HEK293 (cell line): ENCODE measurements around the gene B4GALT5.

Source experiments
- ZBTB1 ChIP-seq: fragments of 450-650 bp; formaldehyde crosslinking; IDR thresholded peaks from 2 replicates; pipeline ENCODE4 v1.5.1; 2016; ENCODE audit warnings: missing biosample characterization, missing genetic modification characterization
- ZBTB8A ChIP-seq: fragments of 450-650 bp; formaldehyde crosslinking; IDR thresholded peaks from 2 replicates; pipeline ENCODE4 v1.5.1; 2016; ENCODE audit warnings: missing biosample characterization, missing genetic modification characterization
- ZFP69B ChIP-seq: fragments of 450-650 bp; formaldehyde crosslinking; IDR thresholded peaks from 2 replicates; pipeline ENCODE4 v1.5.1; 2016; ENCODE audit warnings: missing biosample characterization, missing genetic modification characterization
- ZNF112 ChIP-seq: fragments of 450-650 bp; formaldehyde crosslinking; IDR thresholded peaks from 2 replicates; pipeline ENCODE4 v1.5.0; 2017; ENCODE audit warnings: missing biosample characterization, missing genetic modification characterization
- ZNF394 ChIP-seq: fragments of 450-650 bp; formaldehyde crosslinking; IDR thresholded peaks from 2 replicates; pipeline ENCODE4 v1.5.1; 2016; ENCODE audit warnings: missing biosample characterization, missing genetic modification characterization, mild to moderate bottlenecking, moderate library complexity, borderline replicate concordance
- ZNF530 ChIP-seq: fragments of 450-650 bp; formaldehyde crosslinking; IDR thresholded peaks from 2 replicates; pipeline ENCODE4 v1.5.1; 2016; ENCODE audit warnings: low read depth, missing biosample characterization, missing genetic modification characterization
- ZNF654 ChIP-seq: fragments of 450-650 bp; formaldehyde crosslinking; IDR thresholded peaks from 2 replicates; pipeline ENCODE4 v1.5.1; 2016; ENCODE audit warnings: low read depth, missing biosample characterization, missing genetic modification characterization
- ZSCAN16 ChIP-seq: fragments of 450-650 bp; formaldehyde crosslinking; IDR thresholded peaks from 2 replicates; pipeline ENCODE4 v1.5.1; 2016; ENCODE audit warnings: missing biosample characterization, missing genetic modification characterization
- TF ChIP-seq, protein P1 (sequence below): fragments of 450-650 bp; formaldehyde crosslinking; IDR thresholded peaks from 2 replicates; pipeline ENCODE4 v1.5.1; 2016; ENCODE audit warnings: missing biosample characterization, missing genetic modification characterization
- TF ChIP-seq, protein P2 (sequence below): fragments of 450-650 bp; formaldehyde crosslinking; IDR thresholded peaks from 2 replicates; pipeline ENCODE4 v1.5.1; 2016; ENCODE audit warnings: missing biosample characterization, missing genetic modification characterization
- TF ChIP-seq, protein P3 (sequence below): fragments of 450-650 bp; formaldehyde crosslinking; IDR thresholded peaks from 2 replicates; pipeline ENCODE4 v1.5.1; 2017; ENCODE audit warnings: missing biosample characterization, missing genetic modification characterization
- TF ChIP-seq, protein P4 (sequence below): fragments of 450-650 bp; formaldehyde crosslinking; IDR thresholded peaks from 2 replicates; pipeline ENCODE4 v1.5.1; 2016; ENCODE audit warnings: missing biosample characterization, missing genetic modification characterization

DNA sequence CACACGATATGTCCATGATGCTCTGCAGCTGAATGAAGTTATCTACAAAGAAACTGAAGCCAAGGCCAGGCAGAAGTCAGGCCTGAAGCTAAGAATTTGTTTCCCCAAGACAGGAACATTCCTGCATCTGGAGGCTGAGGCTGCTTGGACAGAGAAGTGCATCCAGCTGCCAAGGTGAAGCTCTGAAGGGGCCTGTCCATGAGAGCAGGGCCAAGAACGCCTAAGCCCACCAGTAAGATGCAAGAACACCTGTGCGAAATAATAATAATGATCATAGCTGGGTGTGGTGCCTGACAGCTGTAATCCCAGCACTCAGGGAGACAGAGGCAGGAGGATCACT, 37.7 kb upstream of the B4GALT5 start:
- TF ChIP-seq ZNF394 (tag by site-specific recombination) (no peak), ZSCAN16 (no peak), ZNF530 (no peak), ZNF112 (tag by site-specific recombination) (no peak), ZBTB1 (no peak), ZFP69B (no peak), ZBTB8A (no peak), ZNF654 (tag by site-specific recombination) (no peak)
- TF ChIP-seq, protein P1, sequence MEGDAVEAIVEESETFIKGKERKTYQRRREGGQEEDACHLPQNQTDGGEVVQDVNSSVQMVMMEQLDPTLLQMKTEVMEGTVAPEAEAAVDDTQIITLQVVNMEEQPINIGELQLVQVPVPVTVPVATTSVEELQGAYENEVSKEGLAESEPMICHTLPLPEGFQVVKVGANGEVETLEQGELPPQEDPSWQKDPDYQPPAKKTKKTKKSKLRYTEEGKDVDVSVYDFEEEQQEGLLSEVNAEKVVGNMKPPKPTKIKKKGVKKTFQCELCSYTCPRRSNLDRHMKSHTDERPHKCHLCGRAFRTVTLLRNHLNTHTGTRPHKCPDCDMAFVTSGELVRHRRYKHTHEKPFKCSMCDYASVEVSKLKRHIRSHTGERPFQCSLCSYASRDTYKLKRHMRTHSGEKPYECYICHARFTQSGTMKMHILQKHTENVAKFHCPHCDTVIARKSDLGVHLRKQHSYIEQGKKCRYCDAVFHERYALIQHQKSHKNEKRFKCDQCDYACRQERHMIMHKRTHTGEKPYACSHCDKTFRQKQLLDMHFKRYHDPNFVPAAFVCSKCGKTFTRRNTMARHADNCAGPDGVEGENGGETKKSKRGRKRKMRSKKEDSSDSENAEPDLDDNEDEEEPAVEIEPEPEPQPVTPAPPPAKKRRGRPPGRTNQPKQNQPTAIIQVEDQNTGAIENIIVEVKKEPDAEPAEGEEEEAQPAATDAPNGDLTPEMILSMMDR (tag by site-specific recombination) = no peak
- TF ChIP-seq, protein P2, sequence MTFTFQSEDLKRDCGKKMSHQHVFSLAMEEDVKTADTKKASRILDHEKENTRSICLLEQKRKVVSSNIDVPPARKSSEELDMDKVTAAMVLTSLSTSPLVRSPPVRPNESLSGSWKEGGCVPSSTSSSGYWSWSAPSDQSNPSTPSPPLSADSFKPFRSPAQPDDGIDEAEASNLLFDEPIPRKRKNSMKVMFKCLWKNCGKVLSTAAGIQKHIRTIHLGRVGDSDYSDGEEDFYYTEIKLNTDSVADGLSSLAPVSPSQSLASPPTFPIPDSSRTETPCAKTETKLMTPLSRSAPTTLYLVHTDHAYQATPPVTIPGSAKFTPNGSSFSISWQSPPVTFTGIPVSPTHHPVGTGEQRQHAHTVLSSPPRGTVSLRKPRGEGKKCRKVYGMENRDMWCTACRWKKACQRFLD = no peak
- TF ChIP-seq, protein P3, sequence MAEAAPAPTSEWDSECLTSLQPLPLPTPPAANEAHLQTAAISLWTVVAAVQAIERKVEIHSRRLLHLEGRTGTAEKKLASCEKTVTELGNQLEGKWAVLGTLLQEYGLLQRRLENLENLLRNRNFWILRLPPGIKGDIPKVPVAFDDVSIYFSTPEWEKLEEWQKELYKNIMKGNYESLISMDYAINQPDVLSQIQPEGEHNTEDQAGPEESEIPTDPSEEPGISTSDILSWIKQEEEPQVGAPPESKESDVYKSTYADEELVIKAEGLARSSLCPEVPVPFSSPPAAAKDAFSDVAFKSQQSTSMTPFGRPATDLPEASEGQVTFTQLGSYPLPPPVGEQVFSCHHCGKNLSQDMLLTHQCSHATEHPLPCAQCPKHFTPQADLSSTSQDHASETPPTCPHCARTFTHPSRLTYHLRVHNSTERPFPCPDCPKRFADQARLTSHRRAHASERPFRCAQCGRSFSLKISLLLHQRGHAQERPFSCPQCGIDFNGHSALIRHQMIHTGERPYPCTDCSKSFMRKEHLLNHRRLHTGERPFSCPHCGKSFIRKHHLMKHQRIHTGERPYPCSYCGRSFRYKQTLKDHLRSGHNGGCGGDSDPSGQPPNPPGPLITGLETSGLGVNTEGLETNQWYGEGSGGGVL = no peak
- TF ChIP-seq, protein P4, sequence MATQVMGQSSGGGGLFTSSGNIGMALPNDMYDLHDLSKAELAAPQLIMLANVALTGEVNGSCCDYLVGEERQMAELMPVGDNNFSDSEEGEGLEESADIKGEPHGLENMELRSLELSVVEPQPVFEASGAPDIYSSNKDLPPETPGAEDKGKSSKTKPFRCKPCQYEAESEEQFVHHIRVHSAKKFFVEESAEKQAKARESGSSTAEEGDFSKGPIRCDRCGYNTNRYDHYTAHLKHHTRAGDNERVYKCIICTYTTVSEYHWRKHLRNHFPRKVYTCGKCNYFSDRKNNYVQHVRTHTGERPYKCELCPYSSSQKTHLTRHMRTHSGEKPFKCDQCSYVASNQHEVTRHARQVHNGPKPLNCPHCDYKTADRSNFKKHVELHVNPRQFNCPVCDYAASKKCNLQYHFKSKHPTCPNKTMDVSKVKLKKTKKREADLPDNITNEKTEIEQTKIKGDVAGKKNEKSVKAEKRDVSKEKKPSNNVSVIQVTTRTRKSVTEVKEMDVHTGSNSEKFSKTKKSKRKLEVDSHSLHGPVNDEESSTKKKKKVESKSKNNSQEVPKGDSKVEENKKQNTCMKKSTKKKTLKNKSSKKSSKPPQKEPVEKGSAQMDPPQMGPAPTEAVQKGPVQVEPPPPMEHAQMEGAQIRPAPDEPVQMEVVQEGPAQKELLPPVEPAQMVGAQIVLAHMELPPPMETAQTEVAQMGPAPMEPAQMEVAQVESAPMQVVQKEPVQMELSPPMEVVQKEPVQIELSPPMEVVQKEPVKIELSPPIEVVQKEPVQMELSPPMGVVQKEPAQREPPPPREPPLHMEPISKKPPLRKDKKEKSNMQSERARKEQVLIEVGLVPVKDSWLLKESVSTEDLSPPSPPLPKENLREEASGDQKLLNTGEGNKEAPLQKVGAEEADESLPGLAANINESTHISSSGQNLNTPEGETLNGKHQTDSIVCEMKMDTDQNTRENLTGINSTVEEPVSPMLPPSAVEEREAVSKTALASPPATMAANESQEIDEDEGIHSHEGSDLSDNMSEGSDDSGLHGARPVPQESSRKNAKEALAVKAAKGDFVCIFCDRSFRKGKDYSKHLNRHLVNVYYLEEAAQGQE (tag by site-specific recombination) = no peak
